Endothelial cell of umbilical vein (primary cell): ENCODE data around the gene IRF2BPL. TPM values are rescaled to one million over a fixed set of nuclear protein-coding genes. Genes with fewer than 3 reads are reported as not detected.
A peak's percentile ranks its signal among the peaks of the same experiment; 100 is the strongest.

Experiments used
- BruUV-seq: library from RNA; stranded (reverse); fragments of 400-500 nt; replicated peaks from 2 replicates; lab custom pipeline; 2021; lab: Mats Ljungman, UMichigan
- CTCF ChIA-PET: fragments of 300-600, 350-600 bp; sonication (Branson Sonifier 250); formaldehyde crosslinking; loops from one replicate; lab custom pipeline; 2021; ENCODE audit warnings: antibody characterized with exemption, inconsistent platforms; lab: Charles Lee
- POLR2A ChIA-PET: fragments of 300-600, 350-600 bp; sonication (Branson Sonifier 250); formaldehyde crosslinking; loops from one replicate; lab custom pipeline; 2021; ENCODE audit warnings: antibody characterized with exemption, inconsistent platforms; lab: Charles Lee
- DNase-seq: peaks from one replicate; pipeline ENCODE4 v3.0.0-alpha.2; 2011; ENCODE audit warnings: low read depth, low spot score
- FAIRE-seq: peaks from 2 replicates; lab custom pipeline; 2011; peaks lifted over from hg19 to GRCh38; lab: Jason Lieb, UNC
- H2AFZ ChIP-seq: 2 replicates; pipeline ENCODE4 v1.6.0; 2012; ENCODE audit warnings: low read depth, low read length, control low read depth, inconsistent platforms
- H3K27ac ChIP-seq: 2 replicates; pipeline ENCODE4 v1.5.1; 2011; ENCODE audit warnings: low read depth, mild to moderate bottlenecking, control low read depth, low read length, moderate library complexity; ENCODE audit not compliant: insufficient read depth
- H3K27me3 ChIP-seq, 2 experiments: 2 replicates each; pipeline versions ENCODE4 v1.6.0 to v1.6.1; 2011; ENCODE audit warnings: low read length in 2 of 2, mixed read lengths in 1 of 2; ENCODE audit not compliant: control insufficient read depth in 2 of 2, insufficient read depth in 2 of 2
- H3K36me3 ChIP-seq, 2 experiments: 2 replicates in 1 of 2; 3 replicates in 1 of 2; pipeline ENCODE4 v1.5.1; 2011; ENCODE audit warnings: low read length in 2 of 2, mild to moderate bottlenecking in 1 of 2, moderate library complexity in 1 of 2; ENCODE audit not compliant: control insufficient read depth in 2 of 2, insufficient read depth in 2 of 2; ENCODE audit errors: extremely low read depth in 1 of 2
- H3K4me1 ChIP-seq: 3 replicates; pipeline ENCODE4 v1.5.1; 2011; ENCODE audit warnings: mild to moderate bottlenecking, low read length; ENCODE audit not compliant: control insufficient read depth, insufficient read depth; ENCODE audit errors: extremely low read depth
- H3K4me2 ChIP-seq: 2 replicates; pipeline ENCODE4 v1.6.1; 2011; ENCODE audit warnings: low read length, control low read depth, mixed read lengths; ENCODE audit not compliant: insufficient read depth
- H3K4me3 ChIP-seq, 3 experiments: fragments of 200-600 bp in 1 of 3; sonication (generic), shearing (Covaris generic) in 1 of 3; replicated peaks in 1 of 3; 2 replicates each; pipeline ENCODE4 v1.5.1; 2011 to 2016; ENCODE audit warnings: control low read depth in 3 of 3, low read length in 3 of 3, mild to moderate bottlenecking in 2 of 3, inconsistent platforms in 1 of 3, low read depth in 1 of 3, moderate library complexity in 1 of 3; ENCODE audit not compliant: insufficient read depth in 1 of 3
- H3K79me2 ChIP-seq: 2 replicates; pipeline ENCODE4 v1.6.0; 2012; ENCODE audit warnings: low read length, inconsistent platforms; ENCODE audit not compliant: control insufficient read depth, insufficient read depth
- H3K9ac ChIP-seq: replicated peaks from 2 replicates; pipeline ENCODE3; 2011; ENCODE audit warnings: low read length, control low read depth; ENCODE audit not compliant: insufficient read depth; ENCODE audit errors: extremely low read depth
- H3K9me1 ChIP-seq: replicated peaks from 3 replicates; pipeline ENCODE4 v1.6.0; 2011; ENCODE audit warnings: mild to moderate bottlenecking, low read length; ENCODE audit not compliant: control insufficient read depth, insufficient read depth; ENCODE audit errors: extremely low read depth
- H3K9me3 ChIP-seq: replicated peaks from 2 replicates; pipeline ENCODE4 v1.5.1; 2012; ENCODE audit warnings: low read length, inconsistent platforms; ENCODE audit not compliant: control insufficient read depth, insufficient read depth
- H4K20me1 ChIP-seq: replicated peaks from 2 replicates; pipeline ENCODE3; 2011; ENCODE audit warnings: mild to moderate bottlenecking, low read length; ENCODE audit not compliant: control insufficient read depth, insufficient read depth; ENCODE audit errors: extremely low read depth
- EZH2 ChIP-seq: IDR thresholded peaks from 2 replicates; pipeline ENCODE4 v1.6.1; 2012; ENCODE audit warnings: borderline replicate concordance, low read depth, mild to moderate bottlenecking, moderate library complexity, low read length, inconsistent platforms; ENCODE audit not compliant: severe bottlenecking
- FOS ChIP-seq: IDR thresholded peaks from 2 replicates; pipeline ENCODE4 v1.6.1; 2011; ENCODE audit warnings: mild to moderate bottlenecking, low read length, moderate library complexity, borderline replicate concordance; ENCODE audit not compliant: insufficient read depth
- GATA2 ChIP-seq: IDR thresholded peaks from 2 replicates; pipeline ENCODE4 v1.7.0; 2011; ENCODE audit warnings: low read depth, mild to moderate bottlenecking, moderate library complexity, mixed read lengths, low read length; ENCODE audit not compliant: insufficient read length, insufficient read depth
- JUN ChIP-seq: IDR thresholded peaks from 2 replicates; pipeline ENCODE4 v1.6.1; 2011; ENCODE audit warnings: borderline replicate concordance, low read depth; ENCODE audit not compliant: insufficient read length, insufficient read depth
- MAX ChIP-seq: IDR thresholded peaks from 2 replicates; pipeline ENCODE4 v1.6.1; 2011; ENCODE audit not compliant: insufficient read depth, insufficient read length
- MYC ChIP-seq: IDR thresholded peaks from one replicate; pipeline ENCODE4 v1.6.1; 2011; ENCODE audit warnings: mild to moderate bottlenecking, low read depth, low read length
- POLR2A ChIP-seq: IDR thresholded peaks from 2 replicates; pipeline ENCODE4 v1.6.1; 2012; ENCODE audit warnings: low read depth, mild to moderate bottlenecking, control low read depth, low read length
- POLR2AphosphoS5 ChIP-seq: IDR thresholded peaks from 2 replicates; pipeline ENCODE4 v1.6.1; 2012; ENCODE audit warnings: low read depth, mild to moderate bottlenecking, control low read depth, low read length, moderate library complexity; ENCODE audit not compliant: insufficient read depth
- dilution Hi-C: fragments of 300-500 bp; cut with MboI; formaldehyde crosslinking; loops from one replicate; pipeline ENCODE4 v1.15.0; 2019; ENCODE audit warnings: low sequenced_read_pairs; ENCODE audit not compliant: extremely low pct_ligation_motif_present
- intact Hi-C: fragments of 100-400 bp; cut with micrococcal nuclease; formaldehyde crosslinking; loops from one replicate; pipeline ENCODE4 v1.10.0; 2022
- polyA plus RNA-seq, 4 experiments: library from polyadenylated mRNA; depleted of rRNA in 3 of 4; stranded (reverse) in 3 of 4; unstranded in 1 of 4; fragments of >200 nt; gene quantifications; 2 replicates each; pipeline versions ENCODE4 v1.2.1 to v1.2.3, GENCODE V29; 2011 to 2012; ENCODE audit warnings: missing spikeins in 1 of 4
- total RNA-seq: library from RNA; stranded (reverse); gene quantifications from 2 replicates; pipeline ENCODE4 v1.2.3, GENCODE V29; 2021
- TF ChIP-seq, protein P1 (sequence below), 2 donors: IDR thresholded peaks; 1 replicate in 1 of 2; 2 replicates in 1 of 2; pipeline ENCODE4 v1.5.1; 2011; ENCODE audit warnings: low read length in 2 of 2, mild to moderate bottlenecking in 2 of 2, moderate library complexity in 2 of 2, control low read depth in 1 of 2, inconsistent platforms in 1 of 2, low read depth in 1 of 2; ENCODE audit not compliant: insufficient read depth in 1 of 2; ENCODE audit errors: extremely low read depth in 1 of 2

The IRF2BPL gene
- total and polyA plus RNA-seq, 2 donors (not counting 3 experiments of a cell fraction or from before 2014, with no cell fraction given): 9.3 to 23.3 TPM

DNA sequence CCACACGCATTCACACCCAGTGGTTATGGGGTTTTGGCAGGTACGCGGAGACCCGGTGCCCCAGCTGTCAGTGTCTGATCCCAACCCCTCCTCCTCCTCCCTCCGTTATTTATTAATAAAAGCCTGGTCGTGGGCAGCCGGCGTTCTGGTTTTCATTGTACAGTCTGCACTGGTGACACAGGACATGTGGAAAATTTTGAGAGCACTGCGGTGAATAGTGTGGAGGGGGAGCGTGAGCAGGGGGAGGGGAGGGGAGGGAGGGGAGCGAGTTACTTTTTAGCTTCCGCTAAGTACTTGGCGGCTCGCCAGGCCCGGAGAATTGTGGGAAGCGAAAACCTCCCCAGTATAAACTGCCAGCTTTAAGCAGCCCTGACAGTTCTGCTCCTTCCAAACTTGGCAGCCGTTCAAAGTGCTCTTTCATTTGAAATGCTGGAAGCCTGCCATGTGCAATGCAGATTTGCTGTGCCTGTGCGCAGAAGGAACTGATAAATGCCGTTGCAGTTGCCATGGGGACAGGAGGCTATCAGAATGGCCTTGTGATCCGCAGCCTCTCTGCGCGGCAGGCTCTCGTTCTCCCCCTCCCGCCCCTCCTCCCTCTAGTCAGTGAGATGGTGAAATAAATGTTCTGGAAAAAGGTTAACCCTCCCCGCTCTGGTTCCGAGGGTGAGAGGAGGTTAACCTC is 11.7 kb upstream of the IRF2BPL start:
- no TSS peak for BruUV-seq
- no peaks in the 10 kb centered on the region for H3K79me2 ChIP-seq
- no peaks in the 10 kb centered on the region for H3K36me3 ChIP-seq
- peak overlapping the region; percentile 57 for H2AFZ ChIP-seq
- CTCF ChIA-PET: interaction anchor here (0.8 to 8.8 kb wide), 15 partner anchors 13 to 165 kb away, joined by 3 to 58 read pairs (median 5); partner anchors contain the start of gene IRF2BPL
- no peak for TF ChIP-seq FOS
- peak; percentile 70 for TF ChIP-seq POLR2AphosphoS5
- TF ChIP-seq MAX: peak; percentile 81
- TF ChIP-seq POLR2A: no peak
- no peak for TF ChIP-seq MYC
- TF ChIP-seq EZH2: no peak
- TF ChIP-seq, protein P1, sequence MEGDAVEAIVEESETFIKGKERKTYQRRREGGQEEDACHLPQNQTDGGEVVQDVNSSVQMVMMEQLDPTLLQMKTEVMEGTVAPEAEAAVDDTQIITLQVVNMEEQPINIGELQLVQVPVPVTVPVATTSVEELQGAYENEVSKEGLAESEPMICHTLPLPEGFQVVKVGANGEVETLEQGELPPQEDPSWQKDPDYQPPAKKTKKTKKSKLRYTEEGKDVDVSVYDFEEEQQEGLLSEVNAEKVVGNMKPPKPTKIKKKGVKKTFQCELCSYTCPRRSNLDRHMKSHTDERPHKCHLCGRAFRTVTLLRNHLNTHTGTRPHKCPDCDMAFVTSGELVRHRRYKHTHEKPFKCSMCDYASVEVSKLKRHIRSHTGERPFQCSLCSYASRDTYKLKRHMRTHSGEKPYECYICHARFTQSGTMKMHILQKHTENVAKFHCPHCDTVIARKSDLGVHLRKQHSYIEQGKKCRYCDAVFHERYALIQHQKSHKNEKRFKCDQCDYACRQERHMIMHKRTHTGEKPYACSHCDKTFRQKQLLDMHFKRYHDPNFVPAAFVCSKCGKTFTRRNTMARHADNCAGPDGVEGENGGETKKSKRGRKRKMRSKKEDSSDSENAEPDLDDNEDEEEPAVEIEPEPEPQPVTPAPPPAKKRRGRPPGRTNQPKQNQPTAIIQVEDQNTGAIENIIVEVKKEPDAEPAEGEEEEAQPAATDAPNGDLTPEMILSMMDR (IDR thresholded peaks at IDR 0.05; ENCODE audit: extremely low read depth in 1 of 2, insufficient read depth in 1 of 2, low read depth in 1 of 2, low read length in 2 of 2): no peak
- no peak for TF ChIP-seq JUN
- TF ChIP-seq GATA2: peak; percentile 31
- peak overlapping the region; percentile 79 for H3K9ac ChIP-seq
- peak overlapping the region; percentile 65 for H3K4me2 ChIP-seq
- peak overlapping the region in 1 of 3 experiments; percentile 29 for H3K4me3 ChIP-seq
- peak; percentile 99 for FAIRE-seq
- POLR2A ChIA-PET: interaction anchor here (0.7 to 1.8 kb wide), 4 partner anchors 12 to 121 kb away, joined by 3 to 9 read pairs (median 4); partner anchors contain the start of gene IRF2BPL
- DNase-seq: peak; percentile 99
- no peaks in the 10 kb centered on the region for H3K9me1 ChIP-seq
- H3K27me3 ChIP-seq: no peaks in the 10 kb centered on the region
- no peaks in the 10 kb centered on the region for H4K20me1 ChIP-seq
- no peaks in the 10 kb centered on the region for H3K9me3 ChIP-seq
- intact Hi-C loops (loop anchor here (1.0 kb wide), 5 partner anchors 8 to 122 kb away; partner anchors contain the start of gene IRF2BPL), dilution Hi-C loops (no loop called here)
- H3K27ac ChIP-seq: peak overlapping the region; percentile 93
- peaks cover 68% of the 10 kb centered on the region for H3K4me1 ChIP-seq
